AG08395 (cell line): ENCODE measurements around the gene CD52.
A peak's percentile ranks its signal among the peaks of the same experiment; 100 is the strongest.

Source experiments
- DNase-seq: peaks from one replicate; pipeline ENCODE4 v3.0.0; 2012; ENCODE audit warnings: mixed read lengths, low spot score

The CD52 gene

GRCh38 chr1:26357121-26357602 lies 39.4 kb downstream of the CD52 start:
- no peak for DNase-seq

DNA sequence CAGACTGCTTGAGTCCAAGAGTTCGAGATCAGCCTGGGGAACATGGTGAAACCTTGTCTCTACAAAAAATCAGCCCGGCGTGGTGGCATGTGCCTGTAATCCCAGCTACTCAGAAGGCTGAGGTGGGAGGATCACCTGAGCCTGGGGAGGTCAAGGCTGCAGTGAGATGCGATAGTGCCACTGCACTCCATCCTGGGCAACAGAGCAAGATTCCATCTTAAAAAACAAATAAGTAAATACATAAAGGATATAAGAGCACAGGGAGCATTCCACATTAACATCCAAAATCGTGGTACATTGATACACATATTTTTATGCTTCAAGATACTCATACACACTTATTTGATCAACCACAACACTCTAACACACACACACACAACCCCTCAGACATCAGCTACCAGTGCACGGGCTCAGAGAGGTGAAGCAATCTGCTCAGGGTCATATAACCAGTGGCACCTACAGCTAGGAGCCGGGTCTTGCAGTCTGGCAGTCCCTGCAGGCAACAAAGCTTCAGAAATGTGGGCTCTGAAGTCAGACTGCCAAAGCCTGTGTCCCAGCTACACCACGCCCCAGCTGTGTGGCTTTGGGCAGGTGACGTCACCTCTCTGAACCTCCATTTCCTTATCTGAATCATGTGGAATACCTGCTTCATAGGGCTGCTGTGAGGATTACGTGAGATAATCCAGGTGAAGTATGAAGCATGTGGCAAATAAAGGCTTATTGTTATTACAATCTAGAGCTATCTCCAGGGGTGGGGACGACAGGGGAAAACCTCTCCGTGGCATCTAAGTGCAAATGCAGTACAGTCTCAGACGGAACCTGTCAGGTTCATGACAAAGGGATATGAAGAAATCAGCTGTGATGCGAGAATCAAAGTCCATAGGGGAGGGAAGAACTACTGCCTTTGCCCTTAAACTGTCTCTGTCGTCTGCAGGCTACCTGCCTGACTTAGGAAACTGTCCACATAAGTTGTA lies 40.9 kb downstream of the CD52 start:
- DNase-seq, result no peak

DNA sequence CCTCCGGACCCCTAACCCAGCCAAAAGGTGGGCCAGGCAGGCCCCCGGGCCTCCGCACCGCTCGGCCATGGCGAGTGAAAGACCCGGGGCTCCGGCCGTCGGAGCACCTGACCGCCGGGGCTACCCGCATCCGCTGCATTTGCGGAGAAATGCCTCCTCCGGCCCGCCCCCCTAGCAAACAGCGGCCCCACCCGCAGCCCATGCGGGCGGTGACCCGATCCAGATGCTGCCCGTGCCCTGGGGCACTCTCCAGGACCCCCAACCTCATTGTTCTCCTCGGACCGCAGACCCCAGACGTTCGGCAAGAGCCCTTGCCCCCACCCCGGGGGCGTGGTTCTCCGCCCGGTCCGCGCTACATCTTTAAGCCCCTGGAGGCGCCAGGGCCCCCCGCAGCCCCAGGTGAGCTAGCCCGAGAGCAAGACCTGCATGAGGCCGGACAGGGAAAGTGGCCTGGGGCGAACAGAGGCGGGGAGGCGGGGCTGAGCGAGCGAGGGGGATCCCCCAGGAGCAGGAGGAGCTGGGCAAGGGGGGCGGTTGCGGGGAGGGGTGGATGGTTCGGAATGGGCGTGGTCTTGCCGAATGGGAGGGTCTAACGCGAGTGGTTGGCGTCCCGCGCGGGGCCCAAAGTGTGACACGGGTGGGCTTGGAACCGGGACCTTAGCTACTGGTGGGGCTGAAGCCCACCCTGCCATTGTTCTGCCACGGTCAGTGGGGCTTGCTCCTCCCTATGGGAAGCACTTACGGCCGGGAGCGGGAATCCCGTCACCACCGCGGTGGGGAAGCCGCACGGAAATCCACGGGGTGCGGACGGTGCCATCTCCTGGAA lies 42.4 kb downstream of the CD52 start:
- no peak for DNase-seq

GRCh38 chr1:26360807-26361604 lies 43.2 kb downstream of the CD52 start:
- no peak for DNase-seq

DNA sequence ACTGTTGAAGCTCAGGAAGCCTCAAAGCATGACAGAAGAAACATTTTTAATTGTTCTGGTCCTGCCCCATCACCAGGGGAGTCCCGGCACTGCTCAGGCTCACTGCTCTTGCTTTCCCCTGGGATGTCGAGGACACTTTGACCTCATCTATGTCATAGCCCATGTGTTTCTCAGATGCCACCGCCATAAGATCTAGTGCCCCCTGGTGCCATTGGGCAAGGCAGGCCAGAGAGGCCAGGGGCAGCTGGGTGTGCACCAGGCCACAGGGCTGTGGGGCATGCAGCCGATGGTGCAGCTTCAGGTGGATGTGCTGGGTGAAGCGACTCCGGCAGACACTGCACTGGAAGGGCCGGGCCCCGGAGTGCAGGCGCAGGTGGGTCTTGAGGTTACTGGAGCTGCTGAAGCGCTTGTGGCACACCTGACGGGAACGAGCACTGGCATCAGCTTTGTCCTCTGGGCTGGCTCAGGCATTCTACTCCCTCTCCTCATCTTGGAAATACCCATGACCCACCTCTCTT lies 43.9 kb downstream of the CD52 start:
- DNase-seq, result no peak

GRCh38 chr1:26362331-26362730 lies 44.6 kb downstream of the CD52 start:
- no peak for DNase-seq

GRCh38 chr1:26363549-26364448 lies 46.0 kb downstream of the CD52 start:
- DNase-seq, result peak; percentile 80

GRCh38 chr1:26364956-26365355 lies 47.2 kb downstream of the CD52 start:
- DNase-seq, result no peak

GRCh38 chr1:26367441-26367840 lies 49.7 kb downstream of the CD52 start:
- DNase-seq, result no peak

GRCh38 chr1:26368006-26368405 lies 50.2 kb downstream of the CD52 start:
- DNase-seq, result no peak

GRCh38 chr1:26368486-26368885 lies 50.7 kb downstream of the CD52 start:
- no peak for DNase-seq
